DOHH2 (cell line): ENCODE results near the gene NXPH2.
A peak's percentile ranks its signal among the peaks of the same experiment; 100 is the strongest.

Experiments used
- H3F3A ChIP-seq: fragments of 200-600 bp; sonication (generic), shearing (Covaris generic); 2 replicates; pipeline ENCODE4 v1.6.0; 2016; ENCODE audit warnings: antibody characterized with exemption, mild to moderate bottlenecking; ENCODE audit not compliant: control insufficient read depth, insufficient read depth
- H3K27ac ChIP-seq: fragments of 200-600 bp; sonication (generic); 2 replicates; pipeline ENCODE4 v1.5.1; 2014; ENCODE audit warnings: low read depth, mild to moderate bottlenecking, low read length, moderate library complexity
- H3K27me3 ChIP-seq: fragments of 200-600 bp; sonication (generic); 2 replicates; pipeline ENCODE4 v1.6.1; 2014; ENCODE audit warnings: mild to moderate bottlenecking, low read length, mixed read lengths; ENCODE audit not compliant: control insufficient read depth
- H3K36me3 ChIP-seq: fragments of 200-600 bp; sonication (generic); 2 replicates; pipeline ENCODE4 v1.6.1; 2014; ENCODE audit warnings: mild to moderate bottlenecking, low read length, moderate library complexity, mixed read lengths; ENCODE audit not compliant: control insufficient read depth
- H3K4me1 ChIP-seq: fragments of 200-600 bp; sonication (generic); 2 replicates; pipeline ENCODE4 v1.6.1; 2014; ENCODE audit warnings: mild to moderate bottlenecking, low read length, mixed read lengths; ENCODE audit not compliant: control insufficient read depth
- H3K4me2 ChIP-seq: fragments of 200-600 bp; sonication (generic); 2 replicates; pipeline ENCODE4 v1.6.0; 2014; ENCODE audit warnings: mild to moderate bottlenecking, low read length, moderate library complexity
- H3K4me3 ChIP-seq: fragments of 200-600 bp; sonication (generic); 2 replicates; pipeline ENCODE4 v1.5.1; 2014; ENCODE audit warnings: mild to moderate bottlenecking, low read length, mixed read lengths
- H3K79me2 ChIP-seq: fragments of 200-600 bp; sonication (generic); 2 replicates; pipeline ENCODE4 v1.6.1; 2014; ENCODE audit warnings: mild to moderate bottlenecking, low read length, mixed read lengths; ENCODE audit not compliant: control insufficient read depth
- H3K9me2 ChIP-seq: fragments of 200-600 bp; sonication (generic); replicated peaks from 2 replicates; pipeline ENCODE4 v1.6.1; 2014; ENCODE audit warnings: mild to moderate bottlenecking, low read length, mixed read lengths; ENCODE audit not compliant: control insufficient read depth
- H3K9me3 ChIP-seq: fragments of 200-600 bp; sonication (generic); 2 replicates; pipeline ENCODE4 v1.6.1; 2014; ENCODE audit warnings: antibody characterized with exemption, low read length, mixed read lengths; ENCODE audit not compliant: control insufficient read depth, insufficient read depth
- H4K20me1 ChIP-seq: fragments of 200-600 bp; sonication (generic); 2 replicates; pipeline ENCODE4 v1.6.0; 2014; ENCODE audit warnings: low read depth, mild to moderate bottlenecking, antibody characterized with exemption, low read length, moderate library complexity; ENCODE audit not compliant: control insufficient read depth, insufficient read depth
- EZH2phosphoT487 ChIP-seq: fragments of 200-600 bp; sonication (generic); IDR thresholded peaks from 2 replicates; pipeline ENCODE4 v1.6.1; 2017; ENCODE audit warnings: borderline replicate concordance, mild to moderate bottlenecking, antibody characterized with exemption, low read length, moderate library complexity, mixed read lengths
- TF ChIP-seq, protein P1 (sequence below): fragments of 200-600 bp; sonication (generic); IDR thresholded peaks from one replicate; pipeline ENCODE4 v1.5.1; 2014; ENCODE audit warnings: antibody characterized with exemption, mild to moderate bottlenecking, low read depth, low read length; ENCODE audit not compliant: poor library complexity, severe bottlenecking

Gene NXPH2

DNA sequence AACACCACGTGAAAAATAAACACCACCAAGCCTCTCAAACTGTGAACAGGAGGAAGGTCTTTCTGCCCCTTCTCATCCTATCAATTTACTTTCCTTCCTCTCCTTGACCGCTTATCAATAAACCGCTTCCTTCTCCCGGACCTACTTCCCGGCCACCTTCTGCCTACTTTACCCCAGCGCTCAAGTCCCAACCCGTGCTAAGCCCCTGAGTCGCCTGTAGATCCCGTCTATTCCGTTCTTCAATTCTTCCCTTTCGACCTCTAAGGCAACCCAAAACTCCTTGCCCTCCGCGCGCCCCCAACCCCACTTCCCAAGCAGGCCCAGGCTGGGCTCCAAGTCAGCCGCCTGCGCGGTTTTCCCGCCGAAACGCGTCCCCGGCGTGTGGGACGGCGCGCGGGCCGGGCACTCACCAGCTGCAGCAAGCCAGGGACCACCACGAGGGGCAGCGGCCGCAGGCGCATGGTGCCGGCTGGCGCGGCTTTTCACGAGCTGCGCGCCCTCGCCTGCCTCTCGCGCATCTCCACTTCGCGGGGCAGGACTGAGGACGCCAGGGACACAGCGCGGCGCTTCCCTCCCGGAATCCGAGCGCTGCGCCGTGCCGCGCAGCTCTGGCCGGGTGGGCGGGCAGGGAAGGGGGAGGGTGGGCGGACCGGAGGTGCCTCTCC is at the start of gene NXPH2:
Gene NXPH2 (minus strand): TSS at position 610 of the 665 bp plus-strand sequence. CDS start 149 bp downstream, at position 461.
- Histone ChIP-seq H3K9me2 (no peaks in the 10 kb centered on the region), H3K27ac (no peak within 1 kb of the TSS), H3K36me3 (no peaks in the 10 kb centered on the region), H3K4me1 (no peaks in the 10 kb centered on the region), H3K27me3 (no peaks in the 10 kb centered on the region), H3K4me3 (no peak within 1 kb of the TSS), H3K9me3 (no peaks in the 10 kb centered on the region), H3K4me2 (no peak within 1 kb of the TSS), H4K20me1 (no peaks in the 10 kb centered on the region), H3F3A (no peaks in the 10 kb centered on the region), H3K79me2 (no peaks in the 10 kb centered on the region)
- TF ChIP-seq EZH2phosphoT487 = no peak
- TF ChIP-seq, protein P1, sequence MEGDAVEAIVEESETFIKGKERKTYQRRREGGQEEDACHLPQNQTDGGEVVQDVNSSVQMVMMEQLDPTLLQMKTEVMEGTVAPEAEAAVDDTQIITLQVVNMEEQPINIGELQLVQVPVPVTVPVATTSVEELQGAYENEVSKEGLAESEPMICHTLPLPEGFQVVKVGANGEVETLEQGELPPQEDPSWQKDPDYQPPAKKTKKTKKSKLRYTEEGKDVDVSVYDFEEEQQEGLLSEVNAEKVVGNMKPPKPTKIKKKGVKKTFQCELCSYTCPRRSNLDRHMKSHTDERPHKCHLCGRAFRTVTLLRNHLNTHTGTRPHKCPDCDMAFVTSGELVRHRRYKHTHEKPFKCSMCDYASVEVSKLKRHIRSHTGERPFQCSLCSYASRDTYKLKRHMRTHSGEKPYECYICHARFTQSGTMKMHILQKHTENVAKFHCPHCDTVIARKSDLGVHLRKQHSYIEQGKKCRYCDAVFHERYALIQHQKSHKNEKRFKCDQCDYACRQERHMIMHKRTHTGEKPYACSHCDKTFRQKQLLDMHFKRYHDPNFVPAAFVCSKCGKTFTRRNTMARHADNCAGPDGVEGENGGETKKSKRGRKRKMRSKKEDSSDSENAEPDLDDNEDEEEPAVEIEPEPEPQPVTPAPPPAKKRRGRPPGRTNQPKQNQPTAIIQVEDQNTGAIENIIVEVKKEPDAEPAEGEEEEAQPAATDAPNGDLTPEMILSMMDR = no peak

DNA sequence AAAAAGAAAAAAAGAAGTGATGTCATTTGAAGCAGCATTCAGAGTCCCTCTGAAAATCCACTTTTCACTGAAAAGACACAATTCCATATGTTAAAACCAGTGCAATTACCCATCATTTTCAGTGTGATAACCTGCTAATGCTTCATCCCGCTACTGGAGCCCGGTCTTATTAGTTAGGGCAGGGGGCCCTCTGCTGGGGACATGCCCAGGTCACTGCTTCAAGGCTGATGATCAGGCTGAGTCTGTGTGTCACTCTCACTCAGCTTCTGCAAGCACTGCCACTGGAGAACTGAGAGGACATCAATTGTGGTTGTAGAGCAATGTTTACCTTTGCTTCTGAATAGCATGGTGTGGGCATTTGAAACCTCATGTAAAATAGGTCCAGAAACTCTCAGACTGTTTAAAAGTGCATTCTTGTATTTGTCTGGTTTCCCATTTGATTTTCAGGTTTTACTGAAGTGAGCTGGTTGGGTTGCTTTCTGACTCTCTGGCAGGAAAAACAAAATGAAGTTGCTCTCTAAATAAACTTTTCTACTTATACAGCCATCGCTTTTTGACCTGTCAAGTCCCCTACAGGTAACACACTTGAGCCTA is 49.2 kb upstream of the NXPH2 start:
- no peaks in the 10 kb centered on the region for H3F3A ChIP-seq
- H3K36me3 ChIP-seq = no peaks in the 10 kb centered on the region
- TF ChIP-seq EZH2phosphoT487 = no peak
- TF ChIP-seq, protein P1 = peak; percentile 52
- no peak overlapping the region for H3K4me2 ChIP-seq
- H3K4me3 ChIP-seq = no peak overlapping the region
- peaks cover 4% of the 10 kb centered on the region; the same call in 1 of the 2 replicates for H3K27me3 ChIP-seq
- H3K27ac ChIP-seq = no peak overlapping the region
- H3K9me2 ChIP-seq = no peaks in the 10 kb centered on the region
- no peaks in the 10 kb centered on the region for H3K4me1 ChIP-seq
- H3K9me3 ChIP-seq = no peaks in the 10 kb centered on the region
- no peaks in the 10 kb centered on the region for H3K79me2 ChIP-seq
- no peaks in the 10 kb centered on the region for H4K20me1 ChIP-seq

DNA sequence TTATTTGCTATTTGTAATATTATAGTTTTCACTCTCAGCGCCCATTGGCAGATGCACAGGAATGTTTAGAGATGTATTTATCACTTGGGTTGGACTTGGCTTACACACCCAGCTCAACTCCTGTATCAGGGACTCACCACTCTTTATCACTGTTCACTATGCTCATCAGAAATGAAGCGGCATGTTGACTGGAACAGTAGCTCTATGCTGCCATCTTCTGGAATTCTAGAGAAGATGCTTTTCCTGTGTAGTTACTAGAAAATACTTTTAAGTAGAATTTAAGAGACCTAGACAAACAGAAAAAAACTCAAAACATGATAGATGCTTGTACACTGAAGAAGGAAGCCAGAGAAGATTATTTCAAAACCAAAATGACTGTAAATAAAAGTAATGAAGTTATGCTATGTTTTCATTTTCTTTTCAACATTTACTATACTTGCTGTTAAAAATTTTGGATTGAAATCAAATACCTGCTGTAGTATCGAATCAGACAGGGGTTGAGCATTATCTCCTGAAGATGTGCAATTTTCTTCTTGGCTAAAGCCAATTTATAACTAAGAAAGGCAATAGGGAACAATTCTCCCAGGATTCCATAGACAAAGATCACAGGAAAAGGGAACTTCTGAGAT is 47.4 kb upstream of the NXPH2 start:
- Histone ChIP-seq H3K27me3 (no peaks in the 10 kb centered on the region; the same call in 1 of the 2 replicates), H3K27ac (no peak overlapping the region), H3K4me3 (no peak overlapping the region), H3K9me2 (no peaks in the 10 kb centered on the region), H4K20me1 (no peaks in the 10 kb centered on the region), H3K79me2 (no peaks in the 10 kb centered on the region), H3K4me1 (no peaks in the 10 kb centered on the region), H3K4me2 (no peak overlapping the region), H3F3A (no peaks in the 10 kb centered on the region), H3K36me3 (no peaks in the 10 kb centered on the region), H3K9me3 (no peaks in the 10 kb centered on the region)
- TF ChIP-seq, protein P1 = peak; percentile 64
- TF ChIP-seq EZH2phosphoT487 = no peak
